Measurements from ENCODE around the gene PRKAR1B.

The PRKAR1B gene

DNA sequence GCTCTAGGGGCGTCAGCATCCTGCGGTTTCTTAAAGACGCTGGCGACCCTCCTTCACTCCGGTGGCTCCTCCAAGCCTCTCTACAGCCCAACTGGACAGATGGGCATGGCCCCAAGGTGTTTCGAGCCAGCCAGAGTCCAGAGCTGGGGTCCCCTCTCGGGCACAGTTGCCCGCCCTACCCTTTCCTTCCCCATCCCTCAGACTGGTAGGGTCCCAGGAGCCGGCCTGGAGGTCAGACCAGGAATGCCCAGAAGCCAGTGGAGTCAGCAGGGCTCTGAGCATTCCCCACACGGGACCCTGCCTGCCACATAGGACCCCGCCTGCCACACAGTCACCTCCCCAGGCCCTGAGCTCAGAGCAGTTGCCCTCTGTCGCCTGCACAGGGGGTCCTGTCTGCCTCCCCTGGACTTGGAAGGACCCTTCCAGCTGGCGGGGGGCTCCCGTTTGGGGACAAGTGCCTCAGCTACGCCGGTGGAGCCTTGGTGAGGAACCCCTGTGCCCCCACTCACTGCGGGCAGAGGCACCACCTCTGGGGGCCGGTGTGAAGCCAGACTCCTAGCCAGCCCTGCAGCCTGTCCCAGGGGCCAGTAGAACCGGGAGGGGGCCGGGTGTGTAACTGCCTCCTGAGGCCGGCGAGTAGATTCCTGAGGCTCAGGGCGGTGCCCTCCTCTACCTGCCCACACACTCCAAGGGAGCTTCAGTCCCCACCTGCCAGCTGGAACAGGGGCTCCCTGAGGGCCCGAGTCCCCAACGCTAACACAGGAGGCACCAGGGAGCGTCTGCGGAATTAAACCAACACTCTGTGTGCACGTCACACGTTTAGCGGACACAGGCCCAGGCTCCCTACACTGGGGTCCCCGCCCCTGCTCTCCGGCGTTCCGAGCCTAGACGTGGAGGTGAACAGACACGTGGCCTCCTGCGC is 188.1 kb downstream of the PRKAR1B start:
- Histone ChIP-seq H3K27me3 (ENCODE audit: insufficient read depth, low read length) (peaks cover 7% of the 10 kb centered on the region), H3K4me1 (ENCODE audit: insufficient read depth, low read length) (peaks cover 5% of the 10 kb centered on the region), H3K9me3 (ENCODE audit: low read length) (peaks cover 1% of the 10 kb centered on the region), H3K4me3 (ENCODE audit: low read length) (no peak overlapping the region), H3K36me3 (ENCODE audit: insufficient read depth, low read length) (no peaks in the 10 kb centered on the region), H2AFZ (ENCODE audit: low read depth, low read length) (no peak overlapping the region)

DNA sequence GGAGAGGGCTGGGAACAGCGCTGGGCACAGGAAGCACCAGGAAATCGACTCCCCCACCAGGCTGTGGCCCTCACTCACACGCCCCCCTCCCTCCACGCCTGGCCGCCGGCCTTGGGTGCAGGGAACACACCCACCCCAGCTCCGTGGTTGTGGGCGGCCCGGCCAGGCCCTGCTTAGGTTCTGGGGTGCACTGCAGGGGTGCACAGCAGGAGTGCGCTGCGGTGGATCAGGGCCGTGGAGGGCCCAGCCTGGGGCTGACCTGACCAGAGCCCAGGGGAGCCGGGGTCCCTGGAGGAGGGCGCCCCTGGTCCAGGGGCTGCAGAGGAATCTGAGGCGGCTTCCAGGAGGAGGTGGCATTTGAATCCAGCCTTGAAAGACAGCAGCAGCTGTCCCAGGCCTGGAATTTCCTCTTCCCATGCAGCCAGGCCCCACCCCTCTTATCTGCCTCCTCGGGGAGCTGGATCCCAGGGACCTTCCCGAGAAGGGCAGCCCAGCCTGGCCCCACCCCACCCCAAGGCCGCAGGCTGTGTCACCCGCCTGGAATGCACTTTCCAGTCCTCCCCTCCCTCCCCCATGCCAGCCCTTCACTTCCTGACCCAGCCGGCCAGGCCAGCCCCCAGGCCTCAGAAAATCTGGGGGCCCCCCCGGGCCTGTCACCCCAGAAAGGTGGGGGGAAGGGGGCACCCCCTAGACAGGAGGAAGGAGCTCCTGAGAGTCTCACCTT is 189.0 kb downstream of the PRKAR1B start:
- peaks cover 5% of the 10 kb centered on the region for H3K4me1 ChIP-seq (ENCODE audit: insufficient read depth, low read length)
- no peak overlapping the region for H3K4me3 ChIP-seq (ENCODE audit: low read length)
- no peak overlapping the region for H2AFZ ChIP-seq (ENCODE audit: low read depth, low read length)
- no peaks in the 10 kb centered on the region for H3K36me3 ChIP-seq (ENCODE audit: insufficient read depth, low read length)
- H3K9me3 ChIP-seq (ENCODE audit: low read length), result peaks cover 1% of the 10 kb centered on the region
- peaks cover 11% of the 10 kb centered on the region for H3K27me3 ChIP-seq (ENCODE audit: insufficient read depth, low read length)

DNA sequence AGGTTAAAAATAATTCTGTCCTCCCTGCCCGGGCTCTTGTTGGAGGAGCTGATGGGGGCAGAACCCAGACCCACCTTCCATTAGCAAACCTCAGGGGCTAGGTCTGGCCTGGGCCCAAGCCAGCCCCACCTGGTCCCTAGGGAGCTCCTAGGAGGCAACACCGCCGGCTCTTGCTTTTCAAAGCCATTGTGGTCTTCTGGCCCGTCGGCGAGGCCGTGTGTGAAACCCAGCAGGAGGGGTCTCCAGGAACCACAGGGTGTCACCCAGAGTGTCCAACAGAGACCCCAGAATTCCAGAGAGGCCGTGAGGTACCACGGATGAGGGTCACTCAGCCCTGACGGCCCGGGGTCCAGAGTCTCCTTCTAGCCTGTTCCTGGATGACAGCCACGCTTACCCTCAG is 190.8 kb downstream of the PRKAR1B start:
- Histone ChIP-seq H3K27me3 (ENCODE audit: insufficient read depth, low read length) (peaks cover 9% of the 10 kb centered on the region), H3K9me3 (ENCODE audit: low read length) (peaks cover 1% of the 10 kb centered on the region), H3K4me1 (ENCODE audit: insufficient read depth, low read length) (no peaks in the 10 kb centered on the region), H2AFZ (ENCODE audit: low read depth, low read length) (no peak overlapping the region), H3K4me3 (ENCODE audit: low read length) (no peak overlapping the region), H3K36me3 (ENCODE audit: insufficient read depth, low read length) (no peaks in the 10 kb centered on the region)

DNA sequence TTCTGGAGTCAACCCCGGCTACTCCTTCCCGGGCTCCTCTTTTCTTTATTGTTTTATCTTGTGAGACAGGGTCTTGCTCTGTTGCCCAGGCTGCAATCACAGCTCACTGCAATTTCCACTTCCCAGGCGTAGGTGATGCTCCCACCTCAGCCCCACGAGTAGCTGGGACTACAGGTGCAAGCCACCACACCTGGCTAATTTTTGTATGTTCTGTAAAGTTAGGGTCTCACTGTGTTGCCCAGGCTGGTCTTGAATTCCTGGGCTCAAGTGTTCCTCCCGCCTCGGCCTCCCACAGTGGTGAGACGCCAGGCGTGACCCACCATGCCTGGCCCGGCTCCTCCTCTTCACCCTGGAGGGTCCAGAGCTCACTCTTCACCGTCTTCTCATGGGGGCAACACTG is 192.1 kb downstream of the PRKAR1B start:
- peaks cover 1% of the 10 kb centered on the region for H3K9me3 ChIP-seq (ENCODE audit: low read length)
- no peaks in the 10 kb centered on the region for H3K36me3 ChIP-seq (ENCODE audit: insufficient read depth, low read length)
- no peak overlapping the region for H2AFZ ChIP-seq (ENCODE audit: low read depth, low read length)
- H3K4me3 ChIP-seq (ENCODE audit: low read length), result no peak overlapping the region
- no peaks in the 10 kb centered on the region for H3K4me1 ChIP-seq (ENCODE audit: insufficient read depth, low read length)
- H3K27me3 ChIP-seq (ENCODE audit: insufficient read depth, low read length), result peaks cover 11% of the 10 kb centered on the region

DNA sequence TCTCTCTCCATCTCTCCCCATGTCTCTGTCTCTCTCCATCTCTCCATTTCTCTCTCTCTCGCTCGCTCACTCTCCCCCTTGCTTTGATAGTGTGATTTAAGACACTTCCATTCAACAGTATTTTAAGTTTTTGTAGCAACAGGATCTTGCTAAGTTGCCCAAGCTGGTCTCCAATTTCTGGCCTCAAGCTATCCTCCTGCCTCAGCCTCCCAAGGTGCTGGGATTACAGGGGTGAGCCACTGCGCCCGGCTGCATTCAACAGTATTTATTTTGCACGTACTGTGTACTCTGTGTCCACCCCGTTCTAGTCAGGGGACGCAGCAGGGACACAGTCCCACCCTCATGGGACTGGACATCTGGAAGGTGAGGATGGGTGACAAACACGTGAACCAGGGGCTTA is 193.0 kb downstream of the PRKAR1B start:
- no peak overlapping the region for H2AFZ ChIP-seq (ENCODE audit: low read depth, low read length)
- H3K9me3 ChIP-seq (ENCODE audit: low read length), result peaks cover 1% of the 10 kb centered on the region
- no peak overlapping the region for H3K4me3 ChIP-seq (ENCODE audit: low read length)
- H3K27me3 ChIP-seq (ENCODE audit: insufficient read depth, low read length), result peaks cover 11% of the 10 kb centered on the region
- H3K36me3 ChIP-seq (ENCODE audit: insufficient read depth, low read length), result no peaks in the 10 kb centered on the region
- H3K4me1 ChIP-seq (ENCODE audit: insufficient read depth, low read length), result no peaks in the 10 kb centered on the region

DNA sequence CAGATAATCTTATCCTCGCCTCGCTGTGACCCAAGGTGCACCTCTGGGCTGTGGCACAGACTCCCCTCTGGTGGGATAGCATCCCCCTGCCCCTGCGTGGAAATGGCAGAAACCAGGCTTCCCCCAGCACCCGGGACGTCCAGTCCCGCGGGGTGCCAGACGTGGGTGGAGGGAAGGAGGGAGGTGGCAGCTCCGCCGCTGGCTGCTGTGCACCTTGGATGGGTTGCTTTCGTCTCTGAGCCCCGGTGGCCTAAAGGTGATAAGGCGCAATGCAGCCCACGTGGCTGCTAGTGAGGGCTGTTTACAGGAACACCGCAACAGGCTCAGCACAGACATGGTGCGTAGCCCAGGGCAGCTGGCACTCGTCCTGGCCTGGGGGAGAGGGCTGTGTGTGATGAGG is 193.8 kb downstream of the PRKAR1B start:
- Histone ChIP-seq H3K36me3 (ENCODE audit: insufficient read depth, low read length) (no peaks in the 10 kb centered on the region), H2AFZ (ENCODE audit: low read depth, low read length) (no peak overlapping the region), H3K4me1 (ENCODE audit: insufficient read depth, low read length) (no peaks in the 10 kb centered on the region), H3K27me3 (ENCODE audit: insufficient read depth, low read length) (peaks cover 11% of the 10 kb centered on the region), H3K4me3 (ENCODE audit: low read length) (no peak overlapping the region), H3K9me3 (ENCODE audit: low read length) (peaks cover 1% of the 10 kb centered on the region)

DNA sequence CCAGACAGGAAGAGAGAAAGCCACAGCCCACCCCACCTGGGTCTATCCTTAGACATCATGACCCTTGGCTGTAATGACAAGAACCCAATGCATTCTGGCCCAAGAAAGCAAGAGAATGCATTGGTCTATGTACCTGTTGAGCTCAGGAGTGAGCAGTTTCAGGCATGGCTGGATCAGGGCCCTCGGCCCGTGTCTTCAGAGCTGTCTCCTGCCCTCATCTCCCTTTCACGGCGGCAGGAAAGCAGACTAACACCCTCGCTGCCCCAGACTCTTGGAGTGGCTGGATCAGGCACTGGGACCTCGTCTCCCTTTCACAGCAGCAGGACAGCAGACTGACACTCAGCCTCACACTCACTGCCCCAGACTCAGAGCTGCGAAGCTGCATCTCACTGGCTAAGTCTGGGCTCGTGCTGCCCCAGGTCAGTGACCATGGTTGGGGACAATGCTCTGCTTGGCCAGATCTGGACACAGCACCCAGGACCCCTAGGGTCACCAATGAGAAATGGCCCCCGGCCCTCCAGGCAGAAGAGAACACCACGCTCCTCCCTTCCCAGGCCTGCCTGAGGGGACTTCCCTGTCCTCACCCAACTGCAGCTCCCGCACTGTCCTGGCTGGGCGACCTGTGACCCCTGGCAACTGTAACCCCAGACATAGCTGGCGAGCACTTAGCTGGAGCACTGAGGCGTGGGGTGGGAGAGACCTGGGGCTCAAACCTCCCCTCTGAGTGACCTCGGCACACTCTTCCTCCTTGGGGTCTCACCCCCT is 194.5 kb downstream of the PRKAR1B start:
- peaks cover 4% of the 10 kb centered on the region for H3K9me3 ChIP-seq (ENCODE audit: low read length)
- no peaks in the 10 kb centered on the region for H3K36me3 ChIP-seq (ENCODE audit: insufficient read depth, low read length)
- H3K27me3 ChIP-seq (ENCODE audit: insufficient read depth, low read length), result peaks cover 11% of the 10 kb centered on the region
- H2AFZ ChIP-seq (ENCODE audit: low read depth, low read length), result no peak overlapping the region
- no peak overlapping the region for H3K4me3 ChIP-seq (ENCODE audit: low read length)
- no peaks in the 10 kb centered on the region for H3K4me1 ChIP-seq (ENCODE audit: insufficient read depth, low read length)

DNA sequence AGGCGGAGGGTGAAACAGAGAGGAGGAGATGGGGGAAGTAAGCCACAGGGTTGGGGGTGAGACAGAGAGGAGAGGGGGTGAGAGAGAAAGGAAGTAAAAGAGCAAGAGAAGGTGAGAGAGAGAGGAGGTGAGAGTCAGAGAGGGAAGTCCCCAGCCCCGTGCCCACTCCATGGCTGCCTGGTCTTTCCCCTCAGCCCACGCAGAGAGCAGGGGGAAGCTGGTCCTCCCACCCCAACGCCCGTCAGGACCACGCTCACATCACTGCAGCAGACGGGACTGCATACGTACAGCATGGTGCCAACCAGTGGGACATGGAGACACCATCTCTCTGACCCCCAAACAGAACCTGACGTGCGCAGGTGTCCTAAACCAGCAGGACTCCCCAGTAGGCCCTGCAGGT is 195.3 kb downstream of the PRKAR1B start:
- H3K4me3 ChIP-seq (ENCODE audit: low read length), result no peak overlapping the region
- no peak overlapping the region for H2AFZ ChIP-seq (ENCODE audit: low read depth, low read length)
- H3K27me3 ChIP-seq (ENCODE audit: insufficient read depth, low read length), result peaks cover 11% of the 10 kb centered on the region
- H3K36me3 ChIP-seq (ENCODE audit: insufficient read depth, low read length), result no peaks in the 10 kb centered on the region
- no peaks in the 10 kb centered on the region for H3K4me1 ChIP-seq (ENCODE audit: insufficient read depth, low read length)
- peaks cover 4% of the 10 kb centered on the region for H3K9me3 ChIP-seq (ENCODE audit: low read length)

DNA sequence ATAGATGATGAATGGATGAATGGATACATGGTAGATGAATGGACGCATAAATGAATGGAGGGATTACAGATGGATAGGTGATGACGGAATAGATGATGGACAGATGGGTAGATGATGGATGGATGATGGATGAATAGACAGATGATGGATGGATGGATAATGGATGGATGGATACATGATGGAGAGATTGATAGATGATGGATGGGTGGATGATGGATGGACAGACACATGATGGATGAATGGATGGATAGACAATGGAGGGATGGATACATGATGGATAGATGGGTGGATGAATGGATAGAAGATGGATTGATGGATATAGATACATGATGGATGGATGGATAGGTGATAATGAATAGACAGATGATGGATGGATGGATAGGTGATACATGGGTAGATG is 198.6 kb downstream of the PRKAR1B start:
- H2AFZ ChIP-seq (ENCODE audit: low read depth, low read length), result no peak overlapping the region
- no peaks in the 10 kb centered on the region for H3K4me1 ChIP-seq (ENCODE audit: insufficient read depth, low read length)
- no peak overlapping the region for H3K4me3 ChIP-seq (ENCODE audit: low read length)
- H3K27me3 ChIP-seq (ENCODE audit: insufficient read depth, low read length), result peaks cover 39% of the 10 kb centered on the region
- H3K36me3 ChIP-seq (ENCODE audit: insufficient read depth, low read length), result no peaks in the 10 kb centered on the region
- peaks cover 2% of the 10 kb centered on the region for H3K9me3 ChIP-seq (ENCODE audit: low read length)

DNA sequence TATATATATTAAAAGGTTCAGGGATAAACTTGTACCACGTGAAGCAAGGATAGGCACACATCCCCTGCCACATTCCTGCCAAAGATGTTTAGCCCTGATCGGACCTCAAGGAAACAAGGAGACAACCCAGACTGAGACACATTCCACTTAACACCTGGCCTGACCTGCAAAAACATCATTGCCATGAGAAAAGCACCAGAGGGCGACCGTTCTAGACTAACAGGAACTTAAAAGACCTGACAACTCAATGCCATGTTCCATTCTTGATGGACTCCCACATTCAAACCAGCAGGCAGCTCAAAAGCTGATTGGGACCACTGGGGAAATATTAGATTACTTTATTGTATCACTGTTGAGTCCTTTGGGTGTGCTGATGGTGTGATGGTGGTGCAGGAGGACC is 199.4 kb downstream of the PRKAR1B start:
- peaks cover 42% of the 10 kb centered on the region for H3K27me3 ChIP-seq (ENCODE audit: insufficient read depth, low read length)
- H2AFZ ChIP-seq (ENCODE audit: low read depth, low read length), result no peak overlapping the region
- H3K9me3 ChIP-seq (ENCODE audit: low read length), result peaks cover 2% of the 10 kb centered on the region
- H3K4me1 ChIP-seq (ENCODE audit: insufficient read depth, low read length), result no peaks in the 10 kb centered on the region
- H3K36me3 ChIP-seq (ENCODE audit: insufficient read depth, low read length), result no peaks in the 10 kb centered on the region
- H3K4me3 ChIP-seq (ENCODE audit: low read length), result no peak overlapping the region

DNA sequence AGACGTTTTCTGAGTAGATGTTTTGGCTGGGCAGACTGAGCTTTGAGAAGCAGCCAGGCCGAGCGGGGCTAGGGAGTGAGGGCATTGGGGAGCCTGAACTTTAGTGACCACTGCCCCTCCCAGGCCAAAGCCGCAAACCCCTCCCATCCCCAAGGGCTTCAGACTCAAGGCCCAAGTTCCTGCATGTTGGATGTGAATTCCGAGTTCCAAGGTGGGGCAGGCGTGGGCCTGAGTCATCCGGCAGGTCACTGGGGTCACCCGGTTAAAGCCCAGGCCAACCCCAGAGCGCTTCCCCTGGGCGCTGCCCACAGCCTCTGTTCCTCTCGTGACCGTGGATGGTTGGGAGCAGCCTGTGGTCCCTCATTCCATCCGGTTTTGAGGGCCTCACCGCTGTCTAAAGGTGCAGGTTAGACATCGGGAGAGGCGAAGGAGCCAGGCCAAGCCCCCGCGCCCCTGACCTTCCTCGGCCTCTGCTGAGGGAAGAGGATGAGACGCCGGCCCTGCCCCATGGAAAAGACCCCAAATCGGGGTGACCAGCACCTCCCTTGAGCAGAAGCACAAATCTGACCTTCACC is 200.5 kb downstream of the PRKAR1B start:
- Histone ChIP-seq H3K36me3 (ENCODE audit: insufficient read depth, low read length) (no peaks in the 10 kb centered on the region), H3K9me3 (ENCODE audit: low read length) (peaks cover 2% of the 10 kb centered on the region), H3K4me3 (ENCODE audit: low read length) (no peak overlapping the region), H3K4me1 (ENCODE audit: insufficient read depth, low read length) (peaks cover 7% of the 10 kb centered on the region), H3K27me3 (ENCODE audit: insufficient read depth, low read length) (peaks cover 50% of the 10 kb centered on the region), H2AFZ (ENCODE audit: low read depth, low read length) (no peak overlapping the region)

DNA sequence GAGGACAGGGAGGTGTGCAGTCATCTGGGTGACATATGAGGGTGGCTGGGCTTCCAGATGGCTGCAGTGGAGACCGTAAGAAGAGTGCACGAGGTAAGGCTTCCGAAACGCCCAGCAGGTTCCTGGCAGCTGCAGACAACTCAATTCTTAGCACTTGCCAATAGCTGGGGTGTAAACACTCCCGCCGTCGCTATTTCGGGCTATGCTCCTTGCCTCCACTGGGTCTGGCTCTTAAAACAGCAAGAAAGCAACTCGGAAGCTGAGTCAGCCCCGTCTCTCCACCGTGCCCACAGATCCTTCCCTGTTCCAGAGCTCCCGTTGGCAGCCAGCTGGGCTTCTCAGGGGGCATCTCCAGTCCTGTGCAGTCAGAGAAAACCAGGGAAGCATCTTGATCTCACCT is 201.3 kb downstream of the PRKAR1B start:
- H3K4me3 ChIP-seq (ENCODE audit: low read length), result no peak overlapping the region
- no peak overlapping the region for H2AFZ ChIP-seq (ENCODE audit: low read depth, low read length)
- H3K4me1 ChIP-seq (ENCODE audit: insufficient read depth, low read length), result peaks cover 11% of the 10 kb centered on the region
- peaks cover 55% of the 10 kb centered on the region for H3K27me3 ChIP-seq (ENCODE audit: insufficient read depth, low read length)
- H3K9me3 ChIP-seq (ENCODE audit: low read length), result peaks cover 2% of the 10 kb centered on the region
- no peaks in the 10 kb centered on the region for H3K36me3 ChIP-seq (ENCODE audit: insufficient read depth, low read length)

Measured in neuron (in vitro differentiated cells).